H1 (cell line): ENCODE data around the gene EML1. TPM values are rescaled to one million over a fixed set of nuclear protein-coding genes. Genes with fewer than 3 reads are reported as not detected.

Experiments used
- CTCF ChIA-PET: fragments of 300-600 bp; sonication (Branson Sonifier 250); formaldehyde crosslinking; loops from one replicate; lab custom pipeline; 2021; ENCODE audit not compliant: partially characterized antibody; lab: Charles Lee
- POLR2A ChIA-PET: fragments of 300-600 bp; sonication (Branson Sonifier 250); formaldehyde crosslinking; loops from one replicate; lab custom pipeline; 2021; ENCODE audit warnings: inconsistent platforms; ENCODE audit not compliant: partially characterized antibody; lab: Charles Lee
- DNase-seq, 2 experiments: peaks; one replicate each; pipeline versions ENCODE4 v3.0.0 to v3.0.0-alpha.2; 2010 to 2022; ENCODE audit warnings: low spot score in 2 of 2, low read depth in 1 of 2, mixed read lengths in 1 of 2
- FAIRE-seq: peaks from 2 replicates; lab custom pipeline; 2011; peaks lifted over from hg19 to GRCh38; lab: Jason Lieb, UNC
- H2AFZ ChIP-seq: 2 replicates; pipeline ENCODE4 v1.8.1; 2012; ENCODE audit warnings: low read length, inconsistent platforms
- H2AK5ac ChIP-seq: 2 replicates; pipeline ENCODE4 v1.6.1; 2013; ENCODE audit warnings: low read depth, low read length
- H2BK120ac ChIP-seq: replicated peaks from 2 replicates; pipeline ENCODE3; 2013; ENCODE audit warnings: low read depth, low read length, inconsistent platforms
- H2BK12ac ChIP-seq: 2 replicates; pipeline ENCODE4 v1.6.1; 2013; ENCODE audit warnings: low read depth, low read length
- H2BK15ac ChIP-seq: 2 replicates; pipeline ENCODE4 v1.6.1; 2013; ENCODE audit warnings: low read length
- H2BK20ac ChIP-seq: 2 replicates; pipeline ENCODE4 v1.6.1; 2013; ENCODE audit warnings: low read length
- H2BK5ac ChIP-seq: 2 replicates; pipeline ENCODE4 v1.6.1; 2013; ENCODE audit warnings: low read depth, low read length
- H3K14ac ChIP-seq: 2 replicates; pipeline ENCODE4 v1.6.1; 2013; ENCODE audit warnings: inconsistent platforms; ENCODE audit not compliant: insufficient read length
- H3K18ac ChIP-seq: 2 replicates; pipeline ENCODE4 v1.6.1; 2013; ENCODE audit warnings: low read length; ENCODE audit errors: extremely low read depth
- H3K23ac ChIP-seq: 2 replicates; pipeline ENCODE4 v1.6.1; 2013; ENCODE audit warnings: inconsistent platforms; ENCODE audit not compliant: insufficient read length
- H3K23me2 ChIP-seq: 2 replicates; pipeline ENCODE4 v1.6.1; 2013; ENCODE audit warnings: low read depth, low read length
- H3K27ac ChIP-seq: 2 replicates; pipeline ENCODE4 v1.6.1; 2011; ENCODE audit warnings: low read depth, low read length, inconsistent platforms
- H3K27me3 ChIP-seq, 4 experiments: replicated peaks in 1 of 4; 1 replicate in 1 of 4; 2 replicates in 3 of 4; pipeline versions ENCODE4 v1.6.1 to v1.8.1; 2011 to 2013; ENCODE audit warnings: low read length in 3 of 4, mild to moderate bottlenecking in 3 of 4, inconsistent platforms in 2 of 4, mixed read lengths in 2 of 4, moderate library complexity in 1 of 4; ENCODE audit not compliant: control insufficient read depth in 3 of 4, insufficient read depth in 3 of 4; ENCODE audit errors: extremely low read depth in 1 of 4
- H3K36me3 ChIP-seq, 4 experiments: 2 replicates each; pipeline versions ENCODE4 v1.6.1 to v1.8.1; 2011 to 2013; ENCODE audit warnings: mild to moderate bottlenecking in 4 of 4, low read length in 3 of 4, moderate library complexity in 2 of 4, control low read depth in 1 of 4, inconsistent platforms in 1 of 4; ENCODE audit not compliant: insufficient read depth in 4 of 4, control insufficient read depth in 2 of 4
- H3K4ac ChIP-seq: replicated peaks from 2 replicates; pipeline ENCODE3; 2013; ENCODE audit warnings: low read length, low read depth, mixed read lengths, inconsistent platforms; ENCODE audit not compliant: insufficient read length
- H3K4me1 ChIP-seq, 4 experiments: replicated peaks in 1 of 4; 1 replicate in 1 of 4; 2 replicates in 3 of 4; pipeline versions ENCODE4 v1.6.1 to v1.8.1; 2011 to 2013; ENCODE audit warnings: low read length in 3 of 4, inconsistent platforms in 2 of 4, mixed read lengths in 1 of 4; ENCODE audit not compliant: insufficient read depth in 4 of 4, control insufficient read depth in 3 of 4
- H3K4me2 ChIP-seq, 2 experiments: 2 replicates each; pipeline versions ENCODE4 v1.6.1 to v1.8.1; 2011 to 2013; ENCODE audit warnings: low read depth in 2 of 2, low read length in 2 of 2, control low read depth in 1 of 2, inconsistent platforms in 1 of 2, mild to moderate bottlenecking in 1 of 2; ENCODE audit not compliant: insufficient read depth in 1 of 2
- H3K4me3 ChIP-seq, 4 experiments: fragments of 200-600, 300-600 bp in 1 of 4; sonication (generic), shearing (Covaris generic), sonication (Bioruptor Twin) in 1 of 4; 2 replicates each; pipeline versions ENCODE4 v1.5.1 to v1.8.1; 2011 to 2016; ENCODE audit warnings: low read length in 4 of 4, low read depth in 3 of 4, control low read depth in 2 of 4, inconsistent platforms in 2 of 4, mild to moderate bottlenecking in 2 of 4, mixed read lengths in 1 of 4, moderate library complexity in 1 of 4; ENCODE audit not compliant: insufficient read depth in 2 of 4; ENCODE audit errors: extremely low read depth in 1 of 4
- H3K56ac ChIP-seq: replicated peaks from 2 replicates; pipeline ENCODE3; 2013; ENCODE audit warnings: low read depth, mild to moderate bottlenecking, mixed read lengths, low read length, inconsistent platforms; ENCODE audit not compliant: insufficient read length
- H3K79me1 ChIP-seq: 2 replicates; pipeline ENCODE4 v1.6.1; 2013; ENCODE audit warnings: low read depth, low read length, control low read depth
- H3K79me2 ChIP-seq, 2 experiments: 2 replicates each; pipeline versions ENCODE4 v1.6.1 to v1.8.1; 2012 to 2013; ENCODE audit warnings: low read length in 2 of 2, mild to moderate bottlenecking in 2 of 2, inconsistent platforms in 1 of 2; ENCODE audit not compliant: insufficient read depth in 2 of 2, control insufficient read depth in 1 of 2
- H3K9ac ChIP-seq, 4 experiments: replicated peaks in 1 of 4; 1 replicate in 1 of 4; 2 replicates in 3 of 4; pipeline versions ENCODE4 v1.6.1 to v1.8.1; 2011 to 2013; ENCODE audit warnings: low read depth in 3 of 4, low read length in 3 of 4, control low read depth in 2 of 4, mild to moderate bottlenecking in 2 of 4, moderate library complexity in 2 of 4, inconsistent platforms in 1 of 4; ENCODE audit errors: extremely low read depth in 1 of 4
- H3K9me3 ChIP-seq, 2 experiments: 2 replicates each; pipeline versions ENCODE4 v1.6.1 to v1.8.1; 2012 to 2013; ENCODE audit warnings: mild to moderate bottlenecking in 2 of 2, moderate library complexity in 2 of 2, control low read depth in 1 of 2, inconsistent platforms in 1 of 2, low read depth in 1 of 2, low read length in 1 of 2, mixed read lengths in 1 of 2; ENCODE audit not compliant: insufficient read depth in 2 of 2
- H4K20me1 ChIP-seq, 2 experiments: replicated peaks in 1 of 2; 2 replicates each; pipeline versions ENCODE3 to v1.8.1; 2011 to 2013; ENCODE audit warnings: inconsistent platforms in 2 of 2, low read length in 2 of 2, mild to moderate bottlenecking in 1 of 2; ENCODE audit not compliant: insufficient read depth in 2 of 2, control insufficient read depth in 1 of 2
- H4K5ac ChIP-seq: 2 replicates; pipeline ENCODE4 v1.6.1; 2013; ENCODE audit warnings: low read length, low read depth, mixed read lengths, inconsistent platforms; ENCODE audit not compliant: insufficient read length
- H4K8ac ChIP-seq: 2 replicates; pipeline ENCODE4 v1.8.0; 2013; ENCODE audit warnings: mild to moderate bottlenecking, moderate library complexity, low read length, inconsistent platforms; ENCODE audit not compliant: insufficient read depth; ENCODE audit errors: extremely low read depth
- H4K91ac ChIP-seq: replicated peaks from 2 replicates; pipeline ENCODE3; 2013; ENCODE audit warnings: low read length, mixed read lengths, inconsistent platforms; ENCODE audit not compliant: insufficient read length
- EGR1 ChIP-seq: IDR thresholded peaks from 2 replicates; pipeline ENCODE4 v1.6.1; 2011; ENCODE audit warnings: low read depth, low read length, borderline replicate concordance
- JUN ChIP-seq: IDR thresholded peaks from 2 replicates; pipeline ENCODE4 v1.6.1; 2011; ENCODE audit warnings: low read depth, mild to moderate bottlenecking, improper control_type of control experiment, low read length
- KDM1A ChIP-seq: fragments of 200-600, 300-600 bp; sonication (generic); IDR thresholded peaks from 2 replicates; pipeline ENCODE4 v1.7.1; 2016; ENCODE audit warnings: mild to moderate bottlenecking, low read length, borderline replicate concordance
- NRF1 ChIP-seq: IDR thresholded peaks from 2 replicates; pipeline ENCODE4 v1.6.1; 2011; ENCODE audit warnings: mild to moderate bottlenecking, low read depth, low read length, improper control_type of control experiment
- POU5F1 ChIP-seq: IDR thresholded peaks from 2 replicates; pipeline ENCODE4 v1.6.1; 2011; ENCODE audit warnings: low read depth, mild to moderate bottlenecking, low read length, moderate library complexity
- SIRT6 ChIP-seq: IDR thresholded peaks from one replicate; pipeline ENCODE4 v1.7.1; 2012; ENCODE audit warnings: low read length, inconsistent platforms
- SIX5 ChIP-seq: IDR thresholded peaks from 2 replicates; pipeline ENCODE4 v1.6.1; 2011; ENCODE audit warnings: mild to moderate bottlenecking, low read depth, low read length
- SRF ChIP-seq: IDR thresholded peaks from 2 replicates; pipeline ENCODE4 v1.6.1; 2011; ENCODE audit warnings: mild to moderate bottlenecking, low read depth, low read length, moderate library complexity
- WGBS, 2 experiments: shearing (Covaris generic) in 1 of 2; methylation state at CpG; one replicate each; pipeline versions ENCODE4 v1.1.6 to v1.1.7; 2013 to 2015; ENCODE audit warnings: low lambda C conversion rate in 2 of 2, mixed read lengths in 2 of 2, inconsistent platforms in 1 of 2, low coverage in 1 of 2, missing lambda C conversion rate in 1 of 2; ENCODE audit not compliant: insufficient replicate concordance in 2 of 2, insufficient coverage in 1 of 2, insufficient read length in 1 of 2; ENCODE audit errors: extremely low coverage in 1 of 2, missing lambda C conversion rate in 1 of 2; 5-methylcytosine and 5-hydroxymethylcytosine counted together
- polyA plus RNA-seq, 7 experiments: library from polyadenylated mRNA; depleted of rRNA in 3 of 7; stranded (reverse) in 5 of 7; unstranded in 2 of 7; fragments of >200 nt in 5 of 7; fragments of 200-250 nt in 2 of 7; gene quantifications; 1 replicate in 5 of 7; 2 replicates in 1 of 7; 4 replicates in 1 of 7; pipeline versions ENCODE4 v1.2.1 to v1.2.3, GENCODE V29; 2011 to 2013; ENCODE audit warnings: missing spikeins in 2 of 7, mixed read lengths in 2 of 7
- total RNA-seq: library from RNA; stranded (reverse); fragmentation: NEBNext Ultra II Directional; extraction: Animal tissue kit (Norgen Biotek cat#: 25700); gene quantifications from 2 replicates; pipeline ENCODE4 v1.2.1, GENCODE V29; 2021

The EML1 gene
- total and polyA plus RNA-seq, 2 of the 8 experiments (the other 6 are each of a cell fraction or from before 2014, with no cell fraction given) = 11.1 to 24.7 TPM

- no peak overlapping the region for H4K8ac ChIP-seq
- H3K79me1 ChIP-seq = no peaks in the 10 kb centered on the region
- H2BK12ac ChIP-seq = peak overlapping the region; percentile 42; the same call in 1 of the 2 replicates
- H2BK120ac ChIP-seq = no peak overlapping the region
- TF ChIP-seq POU5F1 (no peak), KDM1A (peak; percentile 90; the same call in 1 of the 2 replicates), NRF1 (no peak), EGR1 (no peak), SRF (no peak), JUN (no peak), SIX5 (no peak), SIRT6 (no peak)
- no peak overlapping the region for H3K4me2 ChIP-seq
- ChIA-PET CTCF (interaction anchor here (0.6 to 17.3 kb wide), 16 partner anchors 8 to 525 kb away, joined by 3 to 237 read pairs (median 3); no protein-coding TSS in a partner anchor), POLR2A (no interaction called here)
- H2AK5ac ChIP-seq = no peak overlapping the region
- no peak overlapping the region for H4K5ac ChIP-seq
- peak overlapping the region; percentile 0; the same call in 1 of the 2 replicates for H2BK15ac ChIP-seq
- DNase-seq (no peak), FAIRE-seq (no peak)
- no peaks in the 10 kb centered on the region for H3K79me2 ChIP-seq
- H3K4me3 ChIP-seq = no peak overlapping the region
- H3K9ac ChIP-seq = no peak overlapping the region
- H3K23ac ChIP-seq = no peak overlapping the region
- H3K27ac ChIP-seq = no peak overlapping the region
- H3K4ac ChIP-seq = no peak overlapping the region
- H3K36me3 ChIP-seq = no peaks in the 10 kb centered on the region
- H3K14ac ChIP-seq = no peak overlapping the region
- H2BK20ac ChIP-seq = 0 out of 2 replicates have a peak overlapping the region, but pooled peaks have one; percentile 48
- no peak overlapping the region for H3K18ac ChIP-seq
- no peak overlapping the region for H4K91ac ChIP-seq
- H3K23me2 ChIP-seq = no peaks in the 10 kb centered on the region
- H2AFZ ChIP-seq = no peak overlapping the region
- no peaks in the 10 kb centered on the region for H3K9me3 ChIP-seq
- H3K56ac ChIP-seq = no peak overlapping the region
- H2BK5ac ChIP-seq = no peak overlapping the region
- no peaks in the 10 kb centered on the region for H4K20me1 ChIP-seq
- no peaks in the 10 kb centered on the region; a peak in 2 of 7 replicates for H3K27me3 ChIP-seq
- 93% methylated on average over 23 of the region's 23 CpGs; no CpG with 5 or more reads in 1 of the 2 experiments for WGBS, 2 experiments
- H3K4me1 ChIP-seq = peaks cover 0 to 10% (median 4%) of the 10 kb centered on the region in 4 experiments; a peak in 4 of 7 replicates
Observed at GRCh38 chr14:99749763-99750715, 43.2 kb upstream of the EML1 start.
